Thoracic aorta endothelial cell (primary cell): Measurements from ENCODE around the gene SRGAP2C. TPM values are rescaled to one million over a fixed set of nuclear protein-coding genes. Genes with fewer than 3 reads are reported as not detected.

Experiments used
- small RNA-seq: library from RNA; depleted of rRNA; stranded (forward); fragments of <200 nt; gene quantifications from one replicate; pipeline ENCODE3, GENCODE V24; 2012
- total RNA-seq: library from RNA; depleted of rRNA; stranded (reverse); fragments of >200 nt; gene quantifications from 2 replicates; pipeline ENCODE4 v1.2.3, GENCODE V29; 2012

Gene SRGAP2C
- 30.2 and 40.1 TPM in 2 replicates for total RNA-seq

GRCh38 chr1:121184290-121185127 lies at the start of gene SRGAP2C, which contains the start of gene FAM72B:
Gene SRGAP2C, plus strand, starts transcription at chr1:121184975. Its CDS starts 2,472 bp downstream, at chr1:121187447.
Gene FAM72B, minus strand, starts transcription at chr1:121184340. Its CDS starts 851 bp downstream, at chr1:121183489.

Small RNA genes lying within 50 kb of the gene (small RNA-seq; reads per million reads assigned to genes)
- gene AC243994.1, result not detected

Other genes starting within 250 kb of the SRGAP2C start
- gene FAM72B, start 635 bp upstream of the SRGAP2C start, total RNA-seq, result 6.4 and 9.4 TPM in 2 replicates